ENCODE results near the gene DENND2A. TPM values are rescaled to one million over a fixed set of nuclear protein-coding genes. Genes with fewer than 3 reads are reported as not detected.
"Not testable (repeated sequence)": the region's sequence is repeated elsewhere in the genome, so short reads cannot be mapped to it uniquely, and the experiment has no call there.

Gene DENND2A
- total RNA-seq, 3 donors from 2014 or later, result 6.9 to 13.1 (median 7.6) TPM

GRCh38 chr7:140667476-140667875 is 26.9 kb upstream of the DENND2A start:
- intact Hi-C loops (cut with DNase I; ENCODE audit: low total_unique reads), result no loop called here
- Histone ChIP-seq H3K27me3 (no peaks in the 10 kb centered on the region), H3K4me1 (peaks cover 0 to 3% of the 10 kb centered on the region in 2 donors), H3K4me3 (no peak overlapping the region), H3K36me3 (no peaks in the 10 kb centered on the region), H3K27ac (peak overlapping the region; percentile 11 to 33), H3K9me3 (no peaks in the 10 kb centered on the region)
- peak in 1 of 2 donors; percentile 40 for DNase-seq (ENCODE audit: low spot score in 2 of 2)
- TF ChIP-seq POLR2AphosphoS5 (IDR thresholded peaks at IDR 0.05), result no peak
- TF ChIP-seq POLR2A (IDR thresholded peaks at IDR 0.05), result no peak
- no peak for TF ChIP-seq CTCF (IDR thresholded peaks at IDR 0.05)

DNA sequence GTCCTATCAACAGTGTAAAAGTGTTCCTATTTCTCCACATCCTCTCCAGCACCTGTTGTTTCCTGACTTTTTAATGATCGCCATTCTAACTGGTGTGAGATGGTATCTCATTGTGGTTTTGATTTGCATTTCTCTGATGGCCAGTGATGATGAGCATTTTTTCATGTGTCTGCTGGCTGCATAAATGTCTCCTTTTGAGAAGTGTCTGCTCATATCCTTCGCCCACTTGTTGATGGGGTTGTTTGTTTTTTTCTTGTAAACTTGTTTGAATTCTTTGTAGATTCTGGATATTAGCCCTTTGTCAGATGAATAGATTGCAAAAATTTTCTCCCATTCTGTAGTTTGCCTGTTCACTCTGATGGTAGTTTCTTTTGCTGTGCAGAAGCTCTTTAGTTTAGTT is 22.3 kb upstream of the DENND2A start:
- H3K36me3 ChIP-seq; H3K27ac ChIP-seq; H3K4me1 ChIP-seq; H3K9me3 ChIP-seq; intact Hi-C loops (cut with DNase I; ENCODE audit: low total_unique reads); H3K27me3 ChIP-seq; H3K4me3 ChIP-seq; DNase-seq (ENCODE audit: low spot score in 2 of 2): not testable (repeated sequence)

- TF ChIP-seq POLR2A (IDR thresholded peaks at IDR 0.05) (no peak), POLR2AphosphoS5 (IDR thresholded peaks at IDR 0.05) (no peak), CTCF (IDR thresholded peaks at IDR 0.05) (no peak)
- no peak for DNase-seq (ENCODE audit: low spot score in 2 of 2)
- Histone ChIP-seq H3K27ac (no peak overlapping the region), H3K4me1 (no peaks in the 10 kb centered on the region), H3K36me3 (no peaks in the 10 kb centered on the region), H3K27me3 (no peaks in the 10 kb centered on the region), H3K4me3 (no peak overlapping the region), H3K9me3 (no peaks in the 10 kb centered on the region)
- intact Hi-C loops (cut with DNase I; ENCODE audit: low total_unique reads), result no loop called here
Measured at GRCh38 chr7:140661124-140661523, 20.5 kb upstream of the DENND2A start.

DNA sequence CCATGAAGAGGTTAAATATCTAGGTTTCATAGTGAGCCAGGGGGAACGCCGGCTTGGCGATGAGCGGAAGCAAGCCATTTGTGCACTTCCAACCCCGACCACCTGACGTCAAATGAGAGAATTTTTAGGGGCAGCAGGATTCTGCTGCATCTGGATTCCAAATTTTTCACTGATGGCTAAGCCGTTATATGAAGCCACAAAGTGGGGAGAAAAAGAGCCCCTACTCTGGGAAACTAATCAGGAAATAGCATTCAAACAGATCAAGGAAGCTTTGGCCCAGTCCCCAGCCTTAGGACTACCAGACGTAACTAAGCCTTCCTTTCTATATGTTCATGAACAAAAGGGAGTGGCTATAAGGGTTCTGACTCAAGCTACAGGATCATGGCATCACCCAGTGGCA is 19.2 kb upstream of the DENND2A start:
- H3K27ac ChIP-seq, result no peak overlapping the region
- TF ChIP-seq CTCF (IDR thresholded peaks at IDR 0.05), result no peak
- TF ChIP-seq POLR2AphosphoS5 (IDR thresholded peaks at IDR 0.05), result no peak
- no peak for TF ChIP-seq POLR2A (IDR thresholded peaks at IDR 0.05)
- H3K4me1 ChIP-seq, result no peaks in the 10 kb centered on the region
- no peaks in the 10 kb centered on the region for H3K36me3 ChIP-seq
- H3K27me3 ChIP-seq, result no peaks in the 10 kb centered on the region
- no peak for DNase-seq (ENCODE audit: low spot score in 2 of 2)
- intact Hi-C loops (cut with DNase I; ENCODE audit: low total_unique reads), result no loop called here
- no peaks in the 10 kb centered on the region for H3K9me3 ChIP-seq
- H3K4me3 ChIP-seq, result no peak overlapping the region

GRCh38 chr7:140657891-140658290 is 17.3 kb upstream of the DENND2A start:
- Histone ChIP-seq H3K27me3 (no peaks in the 10 kb centered on the region), H3K27ac (no peak overlapping the region), H3K4me1 (peaks cover 0 to 8% of the 10 kb centered on the region in 2 donors), H3K4me3 (no peak overlapping the region), H3K9me3 (no peaks in the 10 kb centered on the region), H3K36me3 (no peaks in the 10 kb centered on the region)
- no peak for TF ChIP-seq POLR2A (IDR thresholded peaks at IDR 0.05)
- TF ChIP-seq CTCF (IDR thresholded peaks at IDR 0.05), result no peak
- no peak for DNase-seq (ENCODE audit: low spot score in 2 of 2)
- intact Hi-C loops (cut with DNase I; ENCODE audit: low total_unique reads), result no loop called here
